Natural killer cell (primary cell): ENCODE measurements around the gene BTBD16. TPM values are rescaled to one million over a fixed set of nuclear protein-coding genes. Genes with fewer than 3 reads are reported as not detected.

Experiments
- ATAC-seq, 3 donors: fragments of 150-1000 bp in 2 of 3; fragments of 200-7000 bp in 1 of 3; cut with Tn5 transposase; 1 replicate in 1 of 3; 2 replicates in 2 of 3; pipeline ENCODE4 v1.10.0; 2021; ENCODE audit warnings: mild to moderate bottlenecking in 2 of 3, moderate library complexity in 2 of 3
- DNase-seq, 2 donors: peaks; one replicate each; pipeline versions ENCODE4 v3.0.0 to v3.0.0-alpha.2; 2013 to 2021; ENCODE audit warnings: mixed read lengths in 1 of 2
- H3K27ac ChIP-seq: one replicate; pipeline ENCODE4 v1.5.1; 2013; ENCODE audit warnings: mild to moderate bottlenecking, low read length
- H3K27me3 ChIP-seq: one replicate; pipeline ENCODE4 v1.6.1; 2013; ENCODE audit warnings: low read length; ENCODE audit not compliant: control insufficient read depth, insufficient read depth
- H3K36me3 ChIP-seq: one replicate; pipeline ENCODE4 v1.6.1; 2013; ENCODE audit warnings: low read length; ENCODE audit not compliant: control insufficient read depth, insufficient read depth
- H3K4me1 ChIP-seq: one replicate; pipeline ENCODE4 v1.6.1; 2013; ENCODE audit warnings: low read length; ENCODE audit not compliant: control insufficient read depth, insufficient read depth
- H3K4me3 ChIP-seq: one replicate; pipeline ENCODE4 v1.5.1; 2013; ENCODE audit warnings: low read length
- H3K9me3 ChIP-seq: one replicate; pipeline ENCODE4 v1.6.1; 2013; ENCODE audit warnings: low read length; ENCODE audit not compliant: control insufficient read depth, insufficient read depth
- H3K27ac Mint-ChIP-seq, 2 donors: one replicate each; pipeline ENCODE4 v1.8.0; 2022; ENCODE audit warnings: mild to moderate bottlenecking in 2 of 2, mixed read lengths in 2 of 2, moderate library complexity in 1 of 2
- H3K27me3 Mint-ChIP-seq, 2 donors: one replicate each; pipeline ENCODE4 v1.8.0; 2022; ENCODE audit warnings: low read depth in 2 of 2, mixed read lengths in 2 of 2
- H3K36me3 Mint-ChIP-seq: one replicate; pipeline ENCODE4 v1.8.0; 2022; ENCODE audit warnings: mixed read lengths
- H3K4me1 Mint-ChIP-seq, 2 donors: one replicate each; pipeline ENCODE4 v1.8.0; 2022; ENCODE audit warnings: mixed read lengths in 2 of 2
- H3K4me3 Mint-ChIP-seq: one replicate; pipeline ENCODE4 v1.8.0; 2022; ENCODE audit warnings: mild to moderate bottlenecking, moderate library complexity, mixed read lengths
- H3K9me3 Mint-ChIP-seq, 2 donors: one replicate each; pipeline ENCODE4 v1.8.0; 2022; ENCODE audit warnings: mixed read lengths in 2 of 2
- CTCF ChIP-seq: fragments of 200-600 bp; IDR thresholded peaks from one replicate; pipeline ENCODE4 v1.8.0; 2022; ENCODE audit warnings: antibody characterized with exemption
- WGBS: methylation state at CpG from one replicate; pipeline ENCODE4 v1.1.7; 2013; ENCODE audit warnings: missing lambda C conversion rate; ENCODE audit not compliant: insufficient coverage; 5-methylcytosine and 5-hydroxymethylcytosine counted together
- intact Hi-C: fragments of 100-400 bp; cut with micrococcal nuclease; formaldehyde crosslinking; loops from one replicate; pipeline ENCODE4 v1.14.2; 2022
- total RNA-seq, 4 donors: library from RNA; stranded (reverse); fragments of 120-200 nt in 1 of 4; gene quantifications; one replicate each; pipeline versions ENCODE4 v1.2.3 to v1.2.4, GENCODE V29; 2013 to 2022

BTBD16 gene
- total RNA-seq, 3 donors from 2014 or later (not counting 1 experiment from before 2014, with no cell fraction given), result not detected

GRCh38 chr10:122285506-122286444 is 14.7 kb downstream of the BTBD16 start:
- H3K4me3 ChIP-seq, result no peak overlapping the region
- intact Hi-C loops, result no loop called here
- no peaks in the 10 kb centered on the region for H3K36me3 ChIP-seq
- TF ChIP-seq CTCF, result no peak
- ATAC-seq (no peak), DNase-seq (no peak)
- H3K27ac ChIP-seq, result no peak overlapping the region
- no peaks in the 10 kb centered on the region for H3K9me3 ChIP-seq
- H3K27me3 ChIP-seq, result no peaks in the 10 kb centered on the region
- H3K27ac Mint-ChIP-seq, result no peak overlapping the region
- H3K27me3 Mint-ChIP-seq, result peaks cover 10 to 16% of the 10 kb centered on the region in 2 donors
- H3K4me3 Mint-ChIP-seq, result no peak overlapping the region
- H3K36me3 Mint-ChIP-seq, result no peaks in the 10 kb centered on the region
- 78% methylated on average over 17 of the region's 17 CpGs for WGBS
- no peaks in the 10 kb centered on the region for H3K4me1 ChIP-seq
- H3K4me1 Mint-ChIP-seq, result peaks cover 0 to 4% of the 10 kb centered on the region in 2 donors
- H3K9me3 Mint-ChIP-seq, result no peaks in the 10 kb centered on the region

- no peak overlapping the region for H3K4me3 Mint-ChIP-seq
- ATAC-seq, result no peak
- H3K9me3 Mint-ChIP-seq, result no peaks in the 10 kb centered on the region
- no peaks in the 10 kb centered on the region for H3K36me3 Mint-ChIP-seq
- no peak for DNase-seq
- Histone ChIP-seq H3K4me1 (no peaks in the 10 kb centered on the region), H3K27me3 (no peaks in the 10 kb centered on the region), H3K9me3 (no peaks in the 10 kb centered on the region), H3K36me3 (no peaks in the 10 kb centered on the region), H3K4me3 (no peak overlapping the region), H3K27ac (no peak overlapping the region)
- H3K4me1 Mint-ChIP-seq, result peaks cover 0 to 4% of the 10 kb centered on the region in 2 donors
- TF ChIP-seq CTCF, result no peak
- intact Hi-C loops, result no loop called here
- peaks cover 10 to 12% of the 10 kb centered on the region in 2 donors for H3K27me3 Mint-ChIP-seq
- H3K27ac Mint-ChIP-seq, result no peak overlapping the region
- WGBS, result 74% methylated on average over 7 of the region's 7 CpGs
Measured at GRCh38 chr10:122286867-122287266, 15.8 kb downstream of the BTBD16 start.

DNA sequence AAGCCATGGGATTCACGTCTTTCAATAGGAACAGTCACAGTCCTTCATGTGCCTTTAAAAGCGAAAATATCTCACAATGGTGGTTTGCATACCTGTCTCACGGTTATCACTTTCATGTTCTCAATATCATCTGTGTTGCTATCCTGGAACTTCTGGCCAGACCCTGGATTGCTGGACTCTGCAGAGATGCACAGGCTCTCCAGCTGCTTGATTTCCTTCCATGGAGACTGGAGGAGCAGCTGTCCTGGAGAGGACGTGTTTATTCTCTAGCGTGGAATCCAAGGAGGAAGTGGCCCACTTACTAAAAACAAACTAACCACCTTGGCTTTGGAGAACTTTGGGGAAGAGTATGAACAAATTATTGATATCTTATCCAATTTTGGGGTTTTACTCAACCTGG is 16.5 kb downstream of the BTBD16 start:
- WGBS, result 87% methylated on average over 3 of the region's 5 CpGs
- no peak overlapping the region for H3K27ac Mint-ChIP-seq
- no peaks in the 10 kb centered on the region for H3K9me3 ChIP-seq
- H3K4me3 ChIP-seq, result no peak overlapping the region
- no peaks in the 10 kb centered on the region for H3K27me3 ChIP-seq
- peaks cover 0 to 4% of the 10 kb centered on the region in 2 donors for H3K4me1 Mint-ChIP-seq
- no peaks in the 10 kb centered on the region for H3K9me3 Mint-ChIP-seq
- no peak overlapping the region for H3K27ac ChIP-seq
- no peaks in the 10 kb centered on the region for H3K4me1 ChIP-seq
- ATAC-seq (no peak), DNase-seq (no peak)
- H3K36me3 ChIP-seq, result no peaks in the 10 kb centered on the region
- no peaks in the 10 kb centered on the region for H3K36me3 Mint-ChIP-seq
- peaks cover 5 to 10% of the 10 kb centered on the region in 2 donors for H3K27me3 Mint-ChIP-seq
- intact Hi-C loops, result no loop called here
- TF ChIP-seq CTCF, result no peak
- H3K4me3 Mint-ChIP-seq, result no peak overlapping the region
